IMR-90 (cell line): Measurements from ENCODE around the gene ITPR2. TPM values are rescaled to one million over a fixed set of nuclear protein-coding genes. Genes with fewer than 3 reads are reported as not detected.

Experiments used
- ATAC-seq: fragments of 200-7000 bp; cut with Tn5 transposase; 2 replicates; pipeline ENCODE4 v1.9.1; 2020; ENCODE audit warnings: low read depth, mild to moderate bottlenecking, moderate library complexity
- BruUV-seq: library from RNA; stranded (reverse); fragments of 400-500 nt; replicated peaks from 2 replicates; lab custom pipeline; 2021; lab: Mats Ljungman, UMichigan
- CTCF ChIA-PET: fragments of 300-600 bp; formaldehyde crosslinking; extraction: SDS; loops from one replicate; lab custom pipeline; 2021; ENCODE audit warnings: antibody characterized with exemption; lab: Yijun Ruan, JAX
- POLR2A ChIA-PET: fragments of 300-600 bp; sonication (Branson Sonifier 250); formaldehyde crosslinking; loops from one replicate; lab custom pipeline; 2022; ENCODE audit warnings: antibody characterized with exemption; ENCODE audit not compliant: unreplicated experiment; lab: Charles Lee
- DNase-seq: peaks from one replicate; pipeline ENCODE4 v3.0.0; 2013
- H2AFZ ChIP-seq: replicated peaks from 2 replicates; pipeline ENCODE3; 2013; ENCODE audit warnings: low read length, mild to moderate bottlenecking; ENCODE audit not compliant: poor library complexity
- H2AK5ac ChIP-seq: 2 replicates; pipeline ENCODE4 v1.6.1; 2013; ENCODE audit warnings: low read depth, low read length, inconsistent platforms
- H2AK9ac ChIP-seq: replicated peaks from 2 replicates; pipeline ENCODE3; 2013; ENCODE audit warnings: mild to moderate bottlenecking, low read depth, low read length, moderate library complexity; ENCODE audit not compliant: poor library complexity
- H2BK120ac ChIP-seq: 2 replicates; pipeline ENCODE4 v1.6.1; 2013; ENCODE audit warnings: low read depth, low read length, inconsistent platforms
- H2BK15ac ChIP-seq: 3 replicates; pipeline ENCODE4 v1.6.1; 2013; ENCODE audit warnings: low read depth, low read length, inconsistent platforms
- H2BK20ac ChIP-seq: 2 replicates; pipeline ENCODE4 v1.6.1; 2013; ENCODE audit warnings: low read depth, mild to moderate bottlenecking, inconsistent platforms, low read length, moderate library complexity
- H2BK5ac ChIP-seq: 2 replicates; pipeline ENCODE4 v1.6.1; 2013; ENCODE audit warnings: mild to moderate bottlenecking, low read depth, low read length, inconsistent platforms; ENCODE audit not compliant: poor library complexity, severe bottlenecking
- H3K14ac ChIP-seq: replicated peaks from 2 replicates; pipeline ENCODE4 v1.6.1; 2013; ENCODE audit warnings: low read depth, low read length, inconsistent platforms
- H3K18ac ChIP-seq: 2 replicates; pipeline ENCODE4 v1.6.1; 2013; ENCODE audit warnings: low read depth, low read length, control low read depth
- H3K23ac ChIP-seq: 2 replicates; pipeline ENCODE4 v1.6.1; 2013; ENCODE audit warnings: low read depth, low read length, inconsistent platforms
- H3K27ac ChIP-seq: 2 replicates; pipeline ENCODE4 v1.5.1; 2013; ENCODE audit warnings: mild to moderate bottlenecking, control low read depth, low read length; ENCODE audit not compliant: insufficient read depth
- H3K27me3 ChIP-seq: 2 replicates; pipeline ENCODE4 v1.6.1; 2013; ENCODE audit warnings: low read length; ENCODE audit not compliant: control insufficient read depth, insufficient read depth
- H3K36me3 ChIP-seq: 2 replicates; pipeline ENCODE4 v1.6.1; 2013; ENCODE audit warnings: low read length, mixed read lengths; ENCODE audit not compliant: control insufficient read depth, insufficient read depth
- H3K4ac ChIP-seq: 2 replicates; pipeline ENCODE4 v1.6.1; 2013; ENCODE audit warnings: low read depth, low read length, inconsistent platforms
- H3K4me1 ChIP-seq: 2 replicates; pipeline ENCODE4 v1.6.1; 2013; ENCODE audit warnings: low read length, mixed read lengths; ENCODE audit not compliant: control insufficient read depth, insufficient read depth
- H3K4me2 ChIP-seq: 2 replicates; pipeline ENCODE4 v1.6.1; 2013; ENCODE audit warnings: low read depth, mild to moderate bottlenecking, control low read depth, low read length, moderate library complexity
- H3K4me3 ChIP-seq: 2 replicates; pipeline ENCODE4 v1.5.1; 2013; ENCODE audit warnings: low read depth, mild to moderate bottlenecking, control low read depth, low read length, moderate library complexity; ENCODE audit not compliant: insufficient read depth
- H3K56ac ChIP-seq: 2 replicates; pipeline ENCODE4 v1.6.1; 2013; ENCODE audit warnings: low read length, inconsistent platforms; ENCODE audit not compliant: insufficient read depth; ENCODE audit errors: extremely low read depth
- H3K79me1 ChIP-seq, 2 experiments: 2 replicates each; pipeline ENCODE4 v1.6.1; 2013; ENCODE audit warnings: low read length in 2 of 2, inconsistent platforms in 1 of 2, low read depth in 1 of 2
- H3K9ac ChIP-seq: 2 replicates; pipeline ENCODE4 v1.6.1; 2013; ENCODE audit warnings: low read depth, low read length, control low read depth
- H3K9me1 ChIP-seq: 2 replicates; pipeline ENCODE4 v1.6.1; 2013; ENCODE audit warnings: low read length, inconsistent platforms; ENCODE audit not compliant: insufficient read depth
- H3K9me3 ChIP-seq: 2 replicates; pipeline ENCODE4 v1.6.1; 2013; ENCODE audit warnings: low read length; ENCODE audit not compliant: control insufficient read depth, insufficient read depth
- H4K20me1 ChIP-seq: 2 replicates; pipeline ENCODE4 v1.6.1; 2013; ENCODE audit warnings: low read length, inconsistent platforms; ENCODE audit not compliant: insufficient read depth
- H4K5ac ChIP-seq: 2 replicates; pipeline ENCODE4 v1.6.1; 2013; ENCODE audit warnings: mild to moderate bottlenecking, low read depth, low read length, control low read depth
- H4K8ac ChIP-seq, 2 experiments: 2 replicates each; pipeline ENCODE4 v1.6.1; 2013; ENCODE audit warnings: low read depth in 2 of 2, low read length in 2 of 2, control low read depth in 1 of 2, inconsistent platforms in 1 of 2
- H4K91ac ChIP-seq: 2 replicates; pipeline ENCODE4 v1.6.1; 2013; ENCODE audit warnings: low read depth, low read length, inconsistent platforms; ENCODE audit not compliant: insufficient read depth
- BHLHE40 ChIP-seq: fragments of 150-350 bp; IDR thresholded peaks from 2 replicates; pipeline ENCODE4 v1.6.1; 2016; ENCODE audit warnings: mild to moderate bottlenecking, low read depth, low read length
- CEBPB ChIP-seq: IDR thresholded peaks from 2 replicates; pipeline ENCODE4 v1.6.1; 2012; ENCODE audit warnings: low read depth, low read length, improper control_type of control experiment
- CHD1 ChIP-seq: IDR thresholded peaks from 2 replicates; pipeline ENCODE4 v1.6.1; 2012; ENCODE audit warnings: low read depth, low read length, improper control_type of control experiment
- CTCF ChIP-seq: conservative IDR thresholded peaks from 2 replicates; pipeline ENCODE4 v1.5.1; 2012; ENCODE audit warnings: mild to moderate bottlenecking, low read depth, low read length, improper control_type of control experiment
- FOS ChIP-seq: fragments of 150-350 bp; IDR thresholded peaks from 2 replicates; pipeline ENCODE4 v1.6.1; 2016; ENCODE audit warnings: low read depth, low read length
- MAFK ChIP-seq: IDR thresholded peaks from 2 replicates; pipeline ENCODE4 v1.6.1; 2012; ENCODE audit warnings: low read depth, low read length, improper control_type of control experiment
- MAZ ChIP-seq: IDR thresholded peaks from 2 replicates; pipeline ENCODE4 v1.6.1; 2012; ENCODE audit warnings: low read depth, mild to moderate bottlenecking, low read length, improper control_type of control experiment, moderate library complexity, borderline replicate concordance
- MXI1 ChIP-seq: IDR thresholded peaks from 2 replicates; pipeline ENCODE4 v1.6.1; 2012; ENCODE audit warnings: low read depth, mild to moderate bottlenecking, low read length, moderate library complexity, borderline replicate concordance
- NFE2L2 ChIP-seq: fragments of 150-350 bp; IDR thresholded peaks from 2 replicates; pipeline ENCODE4 v1.6.1; 2016; ENCODE audit warnings: low read depth, mild to moderate bottlenecking, low read length
- POLR2A ChIP-seq: IDR thresholded peaks from 2 replicates; pipeline ENCODE4 v1.6.1; 2012; ENCODE audit warnings: mild to moderate bottlenecking, low read depth, low read length
- RAD21 ChIP-seq: IDR thresholded peaks from 2 replicates; pipeline ENCODE4 v1.6.1; 2012; ENCODE audit warnings: low read length, improper control_type of control experiment
- RFX5 ChIP-seq: IDR thresholded peaks from 2 replicates; pipeline ENCODE4 v1.8.0; 2012; ENCODE audit warnings: low read depth, mild to moderate bottlenecking, low read length, moderate library complexity
- SMC3 ChIP-seq: fragments of 150-350 bp; IDR thresholded peaks from 2 replicates; pipeline ENCODE4 v1.6.1; 2016; ENCODE audit warnings: low read depth, mild to moderate bottlenecking, antibody characterized with exemption, low read length, moderate library complexity
- WGBS, 2 experiments: methylation state at CpG; one replicate each; pipeline versions ENCODE4 v1.1.5 to v1.1.7; 2013; ENCODE audit warnings: missing lambda C conversion rate in 2 of 2; ENCODE audit not compliant: insufficient read length in 1 of 2; ENCODE audit errors: extremely low coverage in 2 of 2; 5-methylcytosine and 5-hydroxymethylcytosine counted together
- dilution Hi-C: fragments of 300-500 bp; cut with HindIII; formaldehyde crosslinking; loops from one replicate; pipeline ENCODE4 v1.14.3; 2018; ENCODE audit warnings: low sequenced_read_pairs; ENCODE audit not compliant: unreplicated experiment
- in situ Hi-C: fragments of 300-500 bp; cut with MboI; formaldehyde crosslinking; loops from 3 replicates; pipeline ENCODE4 v1.14.3; 2019; ENCODE audit warnings: low sequenced_read_pairs, inconsistent platforms, mixed read lengths
- intact Hi-C: fragments of 100-400 bp; cut with micrococcal nuclease; formaldehyde crosslinking; loops from 2 replicates; pipeline ENCODE4 v1.10.0; 2022
- polyA plus RNA-seq, 3 experiments: library from polyadenylated mRNA; depleted of rRNA; stranded (reverse); fragments of >200 nt; gene quantifications; 2 replicates each; pipeline ENCODE4 v1.2.3, GENCODE V29; 2012; ENCODE audit warnings: low replicate concordance in 1 of 3
- total RNA-seq: library from RNA; depleted of rRNA; stranded (reverse); fragments of >200 nt; gene quantifications from 2 replicates; pipeline ENCODE4 v1.2.3, GENCODE V29; 2012
- TF ChIP-seq, protein P1 (sequence below): fragments of 150-350 bp; IDR thresholded peaks from 2 replicates; pipeline ENCODE4 v1.6.1; 2016; ENCODE audit warnings: low read depth, mild to moderate bottlenecking, low read length, moderate library complexity, borderline replicate concordance
- TF ChIP-seq, protein P2 (sequence below): fragments of 150-350 bp; IDR thresholded peaks from 2 replicates; pipeline ENCODE4 v1.6.1; 2017; ENCODE audit warnings: mild to moderate bottlenecking, antibody characterized with exemption, low read length, low read depth

Gene ITPR2
- total and polyA plus RNA-seq, 2 of the 4 experiments (the other 2 are of a cell fraction) = 1.2 to 9.0 TPM

DNA sequence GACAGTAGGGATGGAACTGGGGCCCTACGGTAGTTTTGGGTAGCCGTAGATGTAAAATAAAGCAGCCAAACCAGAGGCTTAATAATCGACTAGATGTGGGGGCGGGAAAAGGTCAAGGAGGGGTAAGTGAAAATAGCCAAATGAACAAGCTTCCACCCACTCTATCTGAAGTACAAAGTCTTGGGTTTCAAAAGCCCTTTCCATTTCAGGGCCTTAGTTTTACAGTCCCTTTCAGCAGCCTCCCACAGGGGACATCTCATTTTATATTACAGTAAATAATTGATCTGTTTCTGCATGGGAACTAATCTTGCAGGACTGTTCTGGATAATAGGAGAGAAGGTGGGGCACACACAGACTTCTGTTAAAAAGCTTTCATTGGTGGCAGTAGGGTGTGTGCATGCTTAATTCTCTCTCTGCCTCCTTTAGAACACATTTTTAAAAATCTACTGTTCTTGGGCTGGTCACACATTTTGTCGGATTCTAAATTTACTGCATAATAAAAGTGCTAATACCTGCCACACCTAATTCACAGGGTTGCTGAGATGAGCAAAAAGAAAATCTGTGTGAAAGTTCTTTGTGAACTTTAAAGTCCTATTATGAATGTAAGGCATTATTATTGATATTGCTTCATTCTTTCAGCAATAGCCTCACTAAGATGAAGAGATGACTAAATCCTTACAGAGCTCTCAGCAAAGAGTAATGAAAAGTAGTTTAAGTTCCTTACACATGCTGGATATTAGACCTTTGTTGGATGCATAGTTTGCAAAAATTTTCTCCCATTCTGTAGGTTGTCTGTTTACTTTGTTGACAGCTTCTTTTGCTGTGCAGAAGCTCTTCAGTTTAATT is 104.6 kb downstream of the ITPR2 start:
- Histone ChIP-seq H3K9me3 (no peaks in the 10 kb centered on the region), H2AK9ac (no peak overlapping the region), H3K4ac (no peak overlapping the region), H2AFZ (no peak overlapping the region), H4K8ac (no peak overlapping the region), H3K4me3 (no peak overlapping the region), H3K18ac (no peak overlapping the region), H3K23ac (no peak overlapping the region), H2BK15ac (no peak overlapping the region), H4K20me1 (no peaks in the 10 kb centered on the region), H3K4me2 (no peak overlapping the region), H3K9ac (no peak overlapping the region), H4K5ac (no peak overlapping the region), H4K91ac (no peak overlapping the region), H3K36me3 (no peaks in the 10 kb centered on the region), H3K4me1 (peaks cover 1% of the 10 kb centered on the region), H2AK5ac (no peak overlapping the region), H2BK5ac (no peak overlapping the region), H3K14ac (no peak overlapping the region), H2BK120ac (no peak overlapping the region), H3K56ac (no peak overlapping the region), H3K79me1 (no peaks in the 10 kb centered on the region), H3K9me1 (peaks cover under 1% of the 10 kb centered on the region; the same call in 1 of the 2 replicates), H3K27ac (no peak overlapping the region), H3K27me3 (no peaks in the 10 kb centered on the region), H2BK20ac (no peak overlapping the region)
- WGBS, 2 experiments = no CpG with 5 or more reads among the region's 5 CpGs
- dilution Hi-C loops = no loop called here
- TF ChIP-seq CTCF = no peak
- no peak for TF ChIP-seq POLR2A
- no peak for TF ChIP-seq CHD1
- no peak for TF ChIP-seq RAD21
- no peak for TF ChIP-seq RFX5
- TF ChIP-seq, protein P1, sequence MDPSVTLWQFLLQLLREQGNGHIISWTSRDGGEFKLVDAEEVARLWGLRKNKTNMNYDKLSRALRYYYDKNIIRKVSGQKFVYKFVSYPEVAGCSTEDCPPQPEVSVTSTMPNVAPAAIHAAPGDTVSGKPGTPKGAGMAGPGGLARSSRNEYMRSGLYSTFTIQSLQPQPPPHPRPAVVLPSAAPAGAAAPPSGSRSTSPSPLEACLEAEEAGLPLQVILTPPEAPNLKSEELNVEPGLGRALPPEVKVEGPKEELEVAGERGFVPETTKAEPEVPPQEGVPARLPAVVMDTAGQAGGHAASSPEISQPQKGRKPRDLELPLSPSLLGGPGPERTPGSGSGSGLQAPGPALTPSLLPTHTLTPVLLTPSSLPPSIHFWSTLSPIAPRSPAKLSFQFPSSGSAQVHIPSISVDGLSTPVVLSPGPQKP = no peak
- TF ChIP-seq MAFK = no peak
- no peak for TF ChIP-seq MXI1
- TF ChIP-seq BHLHE40 = no peak
- TF ChIP-seq SMC3 = no peak
- no peak for TF ChIP-seq MAZ
- TF ChIP-seq NFE2L2 = no peak
- TF ChIP-seq, protein P2, sequence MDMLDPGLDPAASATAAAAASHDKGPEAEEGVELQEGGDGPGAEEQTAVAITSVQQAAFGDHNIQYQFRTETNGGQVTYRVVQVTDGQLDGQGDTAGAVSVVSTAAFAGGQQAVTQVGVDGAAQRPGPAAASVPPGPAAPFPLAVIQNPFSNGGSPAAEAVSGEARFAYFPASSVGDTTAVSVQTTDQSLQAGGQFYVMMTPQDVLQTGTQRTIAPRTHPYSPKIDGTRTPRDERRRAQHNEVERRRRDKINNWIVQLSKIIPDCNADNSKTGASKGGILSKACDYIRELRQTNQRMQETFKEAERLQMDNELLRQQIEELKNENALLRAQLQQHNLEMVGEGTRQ = no peak
- TF ChIP-seq CEBPB = no peak
- no peak for TF ChIP-seq FOS
- CTCF ChIA-PET = no interaction called here
- DNase-seq (no peak), ATAC-seq (no peak)
- no TSS peak for BruUV-seq
- POLR2A ChIA-PET = no interaction called here
- intact Hi-C loops = no loop called here
- in situ Hi-C loops = no loop called here
